ENCODE measurements around the gene GALNTL6. TPM values are rescaled to one million over a fixed set of nuclear protein-coding genes. Genes with fewer than 3 reads are reported as not detected.

The GALNTL6 gene
- total RNA-seq, 1 donor, result under 0.01 TPM

- Histone ChIP-seq H3K9me3 (ENCODE audit: low read depth, low read length) (no peaks in the 10 kb centered on the region), H3K4me2 (ENCODE audit: insufficient read depth, low read length) (no peak overlapping the region), H3K4me3 (ENCODE audit: insufficient read depth, low read length) (no peak overlapping the region), H2AFZ (ENCODE audit: low read length) (no peak overlapping the region), H4K20me1 (ENCODE audit: insufficient read depth, low read length) (no peaks in the 10 kb centered on the region), H3K36me3 (ENCODE audit: insufficient read depth, low read length) (no peaks in the 10 kb centered on the region), H3K4me1 (ENCODE audit: insufficient read depth, low read length) (no peaks in the 10 kb centered on the region), H3K27ac (ENCODE audit: low read depth, low read length) (no peak overlapping the region), H3K79me2 (ENCODE audit: insufficient read depth, low read length) (no peaks in the 10 kb centered on the region), H3K27me3 (ENCODE audit: insufficient read depth, low read length) (no peaks in the 10 kb centered on the region)
- TF ChIP-seq CTCF (IDR thresholded peaks at IDR 0.05; ENCODE audit: extremely low read depth, low read depth, low read length), result no peak
- DNase-seq (ENCODE audit: insufficient read length, low spot score, missing footprints), result no peak
Measured at GRCh38 chr4:172844556-172844955, 1031.4 kb downstream of the GALNTL6 start.

GRCh38 chr4:172845281-172845680 is 1032.1 kb downstream of the GALNTL6 start:
- Histone ChIP-seq H3K4me1 (ENCODE audit: insufficient read depth, low read length) (no peaks in the 10 kb centered on the region), H3K9me3 (ENCODE audit: low read depth, low read length) (no peaks in the 10 kb centered on the region), H4K20me1 (ENCODE audit: insufficient read depth, low read length) (no peaks in the 10 kb centered on the region), H3K27ac (ENCODE audit: low read depth, low read length) (no peak overlapping the region), H3K4me2 (ENCODE audit: insufficient read depth, low read length) (no peak overlapping the region), H3K27me3 (ENCODE audit: insufficient read depth, low read length) (no peaks in the 10 kb centered on the region), H2AFZ (ENCODE audit: low read length) (no peak overlapping the region), H3K4me3 (ENCODE audit: insufficient read depth, low read length) (no peak overlapping the region), H3K79me2 (ENCODE audit: insufficient read depth, low read length) (no peaks in the 10 kb centered on the region), H3K36me3 (ENCODE audit: insufficient read depth, low read length) (no peaks in the 10 kb centered on the region)
- DNase-seq (ENCODE audit: insufficient read length, low spot score, missing footprints), result no peak
- TF ChIP-seq CTCF (IDR thresholded peaks at IDR 0.05; ENCODE audit: extremely low read depth, low read depth, low read length), result no peak

- no peak overlapping the region for H3K4me3 ChIP-seq (ENCODE audit: insufficient read depth, low read length)
- DNase-seq (ENCODE audit: insufficient read length, low spot score, missing footprints), result no peak
- no peaks in the 10 kb centered on the region for H3K36me3 ChIP-seq (ENCODE audit: insufficient read depth, low read length)
- no peak overlapping the region for H2AFZ ChIP-seq (ENCODE audit: low read length)
- no peaks in the 10 kb centered on the region for H4K20me1 ChIP-seq (ENCODE audit: insufficient read depth, low read length)
- no peak for TF ChIP-seq CTCF (IDR thresholded peaks at IDR 0.05; ENCODE audit: extremely low read depth, low read depth, low read length)
- peaks cover 5% of the 10 kb centered on the region for H3K4me1 ChIP-seq (ENCODE audit: insufficient read depth, low read length)
- no peaks in the 10 kb centered on the region for H3K79me2 ChIP-seq (ENCODE audit: insufficient read depth, low read length)
- no peak overlapping the region for H3K27ac ChIP-seq (ENCODE audit: low read depth, low read length)
- H3K4me2 ChIP-seq (ENCODE audit: insufficient read depth, low read length), result peak overlapping the region; percentile 29
- no peaks in the 10 kb centered on the region for H3K9me3 ChIP-seq (ENCODE audit: low read depth, low read length)
- H3K27me3 ChIP-seq (ENCODE audit: insufficient read depth, low read length), result no peaks in the 10 kb centered on the region
Measured at GRCh38 chr4:172850838-172851237, 1037.6 kb downstream of the GALNTL6 start.

GRCh38 chr4:172851534-172851933 is 1038.3 kb downstream of the GALNTL6 start:
- no peak overlapping the region for H3K27ac ChIP-seq (ENCODE audit: low read depth, low read length)
- no peaks in the 10 kb centered on the region for H4K20me1 ChIP-seq (ENCODE audit: insufficient read depth, low read length)
- peaks cover 5% of the 10 kb centered on the region for H3K4me1 ChIP-seq (ENCODE audit: insufficient read depth, low read length)
- no peak for DNase-seq (ENCODE audit: insufficient read length, low spot score, missing footprints)
- no peaks in the 10 kb centered on the region for H3K79me2 ChIP-seq (ENCODE audit: insufficient read depth, low read length)
- H3K4me3 ChIP-seq (ENCODE audit: insufficient read depth, low read length), result no peak overlapping the region
- no peak overlapping the region for H2AFZ ChIP-seq (ENCODE audit: low read length)
- H3K36me3 ChIP-seq (ENCODE audit: insufficient read depth, low read length), result no peaks in the 10 kb centered on the region
- no peaks in the 10 kb centered on the region for H3K9me3 ChIP-seq (ENCODE audit: low read depth, low read length)
- TF ChIP-seq CTCF (IDR thresholded peaks at IDR 0.05; ENCODE audit: extremely low read depth, low read depth, low read length), result no peak
- no peak overlapping the region for H3K4me2 ChIP-seq (ENCODE audit: insufficient read depth, low read length)
- H3K27me3 ChIP-seq (ENCODE audit: insufficient read depth, low read length), result no peaks in the 10 kb centered on the region

Data from osteoblast (primary cell).